ENCODE results near the gene TMEM94.

TMEM94 gene

DNA sequence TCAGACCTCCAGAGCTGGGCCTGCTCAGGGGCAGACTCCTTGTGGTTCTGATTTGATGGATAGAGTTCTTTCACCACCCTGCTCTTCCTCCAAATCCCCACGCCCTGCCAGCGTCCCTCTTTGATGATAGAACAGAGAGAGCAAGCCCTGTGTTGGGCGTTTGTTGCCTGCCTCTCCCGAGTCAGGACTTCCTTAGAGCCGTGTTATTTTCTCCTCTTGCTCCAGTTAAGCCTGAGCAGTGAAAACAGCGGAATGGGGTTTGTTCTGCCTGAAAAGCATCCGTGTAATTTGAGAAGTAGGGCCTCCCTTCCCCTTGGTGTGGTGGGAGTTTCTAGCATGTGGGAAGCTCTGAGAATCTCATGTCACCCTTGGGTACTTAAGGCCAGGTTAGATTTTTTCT is 22.1 kb downstream of the TMEM94 start:
- DNase-seq = no peak

- no peak for DNase-seq
These were observed 23.8 kb downstream of the TMEM94 start for GRCh38 chr17:75480281-75480680.

DNA sequence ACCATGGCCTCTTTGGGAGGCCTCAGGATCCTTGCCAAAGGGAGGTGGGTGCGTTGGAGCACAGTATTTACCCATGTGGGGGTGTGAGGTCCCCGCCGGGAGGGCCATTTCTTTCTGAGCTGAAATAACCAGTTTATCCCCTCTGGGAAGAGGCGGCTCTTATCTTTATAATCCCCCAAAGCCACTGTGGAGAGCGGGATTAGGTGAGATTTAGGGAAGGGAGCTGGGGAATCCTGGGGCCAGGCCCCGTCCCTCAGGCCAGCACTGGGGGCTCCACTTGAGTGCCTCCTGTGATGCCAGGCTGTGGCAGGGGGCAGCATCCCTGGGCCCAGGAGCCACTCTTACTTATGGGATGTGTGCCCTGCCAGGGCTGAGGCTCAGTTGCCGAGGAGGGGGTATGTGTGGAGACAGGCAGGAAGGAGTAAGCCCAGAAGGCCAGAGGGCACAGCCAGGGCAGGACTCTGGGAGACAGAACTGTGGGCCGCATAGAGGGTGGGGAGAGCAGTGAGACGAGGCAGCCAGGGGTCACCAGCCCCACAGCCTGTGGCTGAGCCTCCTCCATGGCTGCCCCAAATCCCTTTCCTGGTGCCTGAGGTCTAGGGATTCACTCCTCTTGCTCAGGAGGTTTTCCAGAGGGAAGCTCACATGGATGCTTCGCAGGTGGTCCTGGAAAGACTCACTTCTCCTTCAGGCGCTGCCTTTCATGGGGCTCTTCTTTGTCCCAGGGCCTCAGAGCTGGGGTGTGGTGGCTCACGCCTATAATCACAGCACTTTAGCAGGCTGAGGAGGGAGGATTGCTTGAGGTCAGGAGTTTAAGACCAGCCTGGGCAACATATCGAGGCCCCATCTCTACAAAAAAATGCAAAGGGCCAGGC is 25.0 kb downstream of the TMEM94 start:
- no peak for DNase-seq

DNA sequence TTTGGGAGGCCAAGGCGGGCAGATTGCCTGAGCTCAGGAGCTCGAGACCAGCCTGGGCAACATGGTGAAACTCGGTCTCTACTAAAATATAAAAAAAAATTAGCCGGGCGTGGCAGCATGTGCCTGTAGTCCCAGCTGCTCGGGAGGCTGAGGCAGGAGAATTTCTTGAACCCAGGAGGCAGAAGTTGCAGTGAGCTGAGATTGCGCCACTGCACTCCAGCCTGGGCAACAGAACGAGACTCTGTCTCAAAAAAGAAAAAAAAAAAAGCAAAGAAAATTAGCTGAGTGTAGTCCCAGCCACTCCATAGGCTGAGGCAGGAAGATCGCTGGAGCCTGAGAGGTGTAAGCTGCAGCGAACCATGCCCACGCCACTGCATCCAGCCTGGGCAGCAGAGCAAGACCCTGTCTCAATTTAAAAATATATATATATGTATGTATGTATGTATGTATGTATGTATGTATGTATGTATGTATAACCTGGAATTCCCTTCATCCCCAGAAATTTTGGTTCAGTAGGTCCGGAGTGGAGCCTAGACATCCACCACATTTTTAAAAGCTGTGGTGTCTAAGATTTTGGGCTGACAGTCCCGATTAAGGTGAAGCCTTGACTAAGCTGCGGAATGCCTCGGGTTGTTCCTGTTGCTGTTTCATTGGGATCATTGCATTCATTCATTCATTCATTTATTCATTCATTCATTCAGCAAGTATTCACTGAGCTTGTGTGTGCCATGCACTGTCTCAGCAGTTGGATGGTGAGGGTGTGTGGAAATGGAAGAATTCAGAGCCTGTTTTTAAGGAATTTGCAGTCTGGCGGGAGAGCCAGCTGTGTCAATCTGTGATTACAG is 25.9 kb downstream of the TMEM94 start:
- no peak for DNase-seq

- DNase-seq = no peak
These were observed 29.3 kb downstream of the TMEM94 start for GRCh38 chr17:75485688-75486087.

- DNase-seq = no peak
These were observed 29.7 kb downstream of the TMEM94 start for GRCh38 chr17:75486151-75486550.

DNA sequence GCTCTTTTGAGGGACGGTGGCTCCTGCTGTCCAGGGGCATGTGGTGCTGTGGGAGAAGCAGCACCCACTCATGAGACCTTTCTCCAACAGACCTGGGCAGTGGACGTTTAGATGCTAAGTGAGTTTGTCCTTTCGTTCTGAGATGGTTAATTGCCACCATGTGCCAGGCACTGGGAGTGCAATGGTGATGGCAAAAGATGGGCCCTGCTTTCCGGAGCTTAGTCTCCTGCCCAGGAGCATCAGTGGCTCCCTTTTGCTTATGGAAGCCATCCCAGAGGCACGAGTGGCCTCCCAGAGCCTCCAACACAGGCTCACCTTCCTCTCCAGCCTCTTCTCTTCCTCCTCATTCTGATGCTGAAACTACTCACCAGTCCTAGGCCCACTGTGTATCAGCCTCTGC is 30.5 kb downstream of the TMEM94 start:
- DNase-seq = no peak

DNA sequence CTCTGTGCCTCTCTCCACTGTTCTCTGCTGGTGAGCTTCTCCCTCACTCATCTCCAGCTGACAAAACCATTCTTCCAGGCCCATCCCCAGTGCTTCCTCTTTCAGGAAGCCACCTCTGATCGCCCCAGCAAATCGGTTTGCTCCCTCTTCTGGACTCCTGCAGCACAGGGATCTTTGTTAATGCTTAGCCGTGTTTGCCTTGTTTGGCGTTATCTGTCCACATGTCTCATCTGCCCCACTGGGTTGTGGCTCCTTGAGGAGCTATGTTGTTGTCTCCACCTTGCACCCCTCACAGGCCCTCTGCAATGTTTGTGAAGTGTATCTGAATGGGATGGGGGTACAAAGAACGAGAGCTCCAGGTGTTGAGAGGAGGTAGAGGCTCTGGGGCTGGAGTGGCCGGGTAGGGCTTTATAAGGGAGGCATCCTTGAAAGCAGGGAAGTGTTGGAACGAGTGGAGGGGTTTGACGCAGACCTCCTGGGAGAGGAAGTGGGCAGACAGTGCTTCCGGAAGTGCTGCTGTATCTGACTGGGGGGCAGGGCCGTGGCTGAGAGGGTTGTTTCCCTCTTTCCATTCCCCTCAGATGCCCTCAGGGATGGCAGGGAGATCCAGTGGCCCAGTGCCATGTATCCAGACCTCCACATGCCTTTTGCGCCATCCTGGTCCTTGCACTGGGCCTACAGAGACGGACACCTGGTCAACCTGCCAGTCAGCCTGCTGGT is 31.1 kb downstream of the TMEM94 start:
- no peak for DNase-seq

- no peak for DNase-seq
These were observed 32.5 kb downstream of the TMEM94 start for GRCh38 chr17:75488693-75489510.

DNA sequence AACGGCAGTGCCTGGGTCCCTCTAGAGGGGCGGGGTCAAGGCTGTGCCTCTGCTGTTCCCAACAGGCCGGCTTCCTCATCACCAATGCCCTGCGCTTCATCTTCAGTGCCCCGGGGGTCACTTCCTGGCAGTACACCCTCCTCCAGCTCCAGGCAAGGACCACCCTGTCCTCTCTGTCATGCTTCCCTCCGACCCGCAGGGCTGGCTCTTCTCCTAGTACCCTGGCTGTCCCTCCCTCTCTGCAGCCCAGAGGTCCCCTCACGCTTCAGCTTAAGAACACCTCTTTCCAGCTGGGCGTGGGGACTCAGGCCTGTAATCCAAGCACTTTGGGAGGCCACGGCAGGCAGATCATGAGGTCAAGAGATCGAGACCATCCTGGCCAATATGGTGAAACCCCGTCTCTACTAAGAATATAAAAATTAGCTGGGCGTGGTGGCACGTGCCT is 33.1 kb downstream of the TMEM94 start:
- no peak for DNase-seq

DNA sequence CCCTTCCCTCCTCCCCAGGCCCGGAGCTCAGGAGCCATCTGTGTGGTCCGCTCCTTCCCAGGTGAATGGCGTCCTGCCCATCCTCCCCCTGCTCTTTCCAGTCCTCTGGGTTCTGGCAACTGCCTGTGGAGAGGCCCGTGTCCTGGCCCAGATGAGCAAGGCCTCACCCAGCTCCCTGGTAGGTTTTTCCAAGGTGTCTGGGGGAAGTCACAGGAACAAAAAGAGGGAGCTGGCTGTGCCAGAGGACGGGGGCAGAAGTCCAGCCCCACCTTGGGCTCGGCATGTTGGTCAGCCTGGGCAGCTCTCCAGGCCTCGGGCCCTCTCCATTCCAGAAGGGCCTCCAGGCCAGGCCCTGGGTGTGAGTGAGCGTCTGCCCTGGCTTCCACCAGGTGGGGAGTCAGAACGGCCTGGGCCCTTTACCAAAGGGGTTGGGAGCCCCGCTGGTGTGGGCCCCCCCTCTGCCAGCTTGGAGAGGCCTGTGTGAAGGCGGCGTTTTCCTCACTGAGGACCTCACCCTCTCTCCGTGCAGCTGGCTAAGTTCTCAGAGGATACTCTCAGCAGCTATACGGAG is 33.8 kb downstream of the TMEM94 start:
- no peak for DNase-seq

DNA sequence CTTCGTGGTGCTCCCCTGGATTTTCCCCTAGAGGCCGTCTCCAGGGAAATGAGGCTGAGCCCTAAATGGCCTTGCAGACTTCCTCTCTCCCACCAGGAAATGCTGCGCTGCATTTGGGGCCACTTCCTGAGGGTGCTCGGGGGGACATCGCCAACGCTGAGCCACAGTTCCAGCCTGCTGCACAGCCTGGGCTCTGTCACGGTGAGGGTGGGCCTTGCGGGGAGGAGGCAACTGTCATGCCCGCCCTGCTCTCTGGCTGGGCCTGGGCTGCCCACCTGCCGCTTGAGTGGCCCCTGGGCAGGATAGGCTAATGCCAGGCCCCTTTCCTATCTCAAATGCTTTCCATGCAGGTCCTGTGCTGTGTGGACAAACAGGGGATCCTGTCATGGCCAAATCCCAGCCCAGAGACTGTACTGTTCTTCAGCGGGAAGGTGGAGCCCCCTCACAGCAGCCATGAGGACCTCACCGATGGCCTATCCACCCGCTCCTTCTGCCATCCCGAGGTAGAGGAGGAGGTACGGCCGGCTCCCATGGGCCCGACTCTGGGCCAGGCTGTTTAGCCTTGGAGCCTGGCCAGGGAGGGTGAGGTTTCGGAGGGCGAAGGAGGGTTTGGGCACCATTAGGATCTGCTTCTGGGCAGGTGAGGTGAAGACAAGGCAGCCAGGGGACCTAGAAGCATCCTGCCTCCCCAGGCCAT is 34.7 kb downstream of the TMEM94 start:
- no peak for DNase-seq

DNA sequence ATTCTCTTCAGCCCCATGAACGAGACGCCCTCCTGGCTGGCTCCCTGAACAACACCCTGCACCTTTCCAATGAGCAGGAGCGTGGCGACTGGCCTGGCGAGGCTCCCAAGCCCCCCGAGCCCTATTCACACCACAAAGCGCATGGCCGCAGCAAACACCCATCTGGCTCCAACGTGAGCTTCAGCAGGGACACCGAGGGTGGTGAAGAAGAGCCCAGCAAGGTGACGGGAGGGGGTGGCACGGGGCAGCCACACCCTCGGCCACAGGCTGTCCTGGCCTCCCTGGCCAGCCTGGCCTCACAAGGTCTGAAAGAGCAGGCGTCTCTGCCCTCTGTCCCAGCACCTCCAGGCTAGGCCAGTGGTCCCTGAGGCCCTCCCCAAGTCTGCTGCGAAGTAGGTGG is 35.2 kb downstream of the TMEM94 start:
- DNase-seq = no peak

DNA sequence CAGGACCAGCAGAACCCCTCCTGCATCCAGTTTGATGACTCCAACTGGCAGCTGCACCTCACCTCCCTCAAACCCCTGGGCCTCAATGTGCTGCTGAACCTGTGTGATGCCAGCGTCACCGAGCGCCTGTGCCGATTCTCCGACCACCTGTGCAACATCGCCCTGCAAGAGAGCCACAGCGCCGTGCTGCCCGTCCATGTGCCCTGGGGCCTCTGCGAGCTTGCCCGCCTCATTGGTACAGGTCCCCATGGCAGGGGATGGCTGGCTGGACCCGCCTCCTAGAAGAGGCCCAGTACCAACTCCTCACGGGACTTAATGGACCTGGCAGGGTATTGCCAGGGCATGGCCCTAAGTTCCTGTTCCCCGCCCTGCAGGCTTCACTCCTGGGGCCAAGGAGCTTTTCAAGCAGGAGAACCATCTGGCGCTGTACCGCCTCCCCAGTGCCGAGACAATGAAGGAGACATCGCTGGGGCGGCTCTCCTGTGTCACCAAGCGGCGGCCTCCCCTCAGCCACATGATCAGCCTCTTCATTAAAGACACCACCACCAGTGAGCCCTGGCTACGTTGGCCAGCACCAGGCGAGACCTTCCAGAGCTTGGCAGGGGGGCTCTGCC is 36.2 kb downstream of the TMEM94 start:
- no peak for DNase-seq

DNA sequence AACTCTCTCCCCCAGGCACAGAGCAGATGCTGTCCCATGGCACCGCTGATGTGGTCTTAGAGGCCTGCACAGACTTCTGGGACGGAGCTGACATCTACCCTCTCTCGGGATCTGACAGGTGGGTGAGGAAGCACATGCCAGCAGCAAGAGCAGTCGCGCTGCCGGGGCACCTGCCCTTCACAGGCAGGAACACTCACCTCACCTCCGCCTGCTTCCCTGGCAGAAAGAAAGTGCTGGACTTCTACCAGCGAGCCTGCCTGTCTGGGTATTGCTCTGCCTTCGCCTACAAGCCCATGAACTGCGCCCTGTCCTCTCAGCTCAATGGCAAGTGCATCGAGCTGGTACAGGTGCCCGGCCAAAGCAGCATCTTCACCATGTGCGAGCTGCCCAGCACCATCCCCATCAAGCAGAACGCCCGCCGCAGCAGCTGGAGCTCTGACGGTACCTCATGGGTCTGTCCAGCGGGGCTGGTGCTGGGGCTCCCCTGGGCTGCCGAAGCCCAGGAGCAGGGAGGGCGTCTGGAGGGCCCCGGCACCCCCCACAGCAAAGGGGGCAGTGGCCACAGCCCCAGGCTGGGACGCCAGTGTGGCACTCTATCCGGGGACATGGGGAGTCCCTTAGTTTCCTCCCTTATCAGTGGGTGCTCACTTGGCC is 37.2 kb downstream of the TMEM94 start:
- DNase-seq = no peak

GRCh38 chr17:75494326-75494877 is 38.0 kb downstream of the TMEM94 start:
- no peak for DNase-seq

DNA sequence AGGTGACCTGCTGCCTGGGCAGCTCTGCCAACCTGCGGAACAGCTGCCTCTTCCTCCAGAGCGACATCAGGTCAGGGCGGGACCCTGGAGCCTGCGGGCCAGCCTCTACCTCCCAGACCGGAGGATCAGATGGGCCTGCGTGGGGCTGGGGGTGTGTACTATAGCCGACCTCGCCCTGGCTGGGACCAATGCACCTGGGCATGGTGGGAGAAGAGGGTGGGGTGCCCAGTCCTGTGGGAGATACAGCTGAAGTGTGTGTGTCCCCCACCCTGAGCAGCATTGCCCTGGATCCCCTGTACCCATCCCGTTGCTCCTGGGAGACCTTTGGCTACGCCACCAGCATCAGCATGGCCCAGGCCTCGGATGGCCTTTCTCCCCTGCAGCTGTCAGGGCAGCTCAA is 39.6 kb downstream of the TMEM94 start:
- DNase-seq = no peak

DNA sequence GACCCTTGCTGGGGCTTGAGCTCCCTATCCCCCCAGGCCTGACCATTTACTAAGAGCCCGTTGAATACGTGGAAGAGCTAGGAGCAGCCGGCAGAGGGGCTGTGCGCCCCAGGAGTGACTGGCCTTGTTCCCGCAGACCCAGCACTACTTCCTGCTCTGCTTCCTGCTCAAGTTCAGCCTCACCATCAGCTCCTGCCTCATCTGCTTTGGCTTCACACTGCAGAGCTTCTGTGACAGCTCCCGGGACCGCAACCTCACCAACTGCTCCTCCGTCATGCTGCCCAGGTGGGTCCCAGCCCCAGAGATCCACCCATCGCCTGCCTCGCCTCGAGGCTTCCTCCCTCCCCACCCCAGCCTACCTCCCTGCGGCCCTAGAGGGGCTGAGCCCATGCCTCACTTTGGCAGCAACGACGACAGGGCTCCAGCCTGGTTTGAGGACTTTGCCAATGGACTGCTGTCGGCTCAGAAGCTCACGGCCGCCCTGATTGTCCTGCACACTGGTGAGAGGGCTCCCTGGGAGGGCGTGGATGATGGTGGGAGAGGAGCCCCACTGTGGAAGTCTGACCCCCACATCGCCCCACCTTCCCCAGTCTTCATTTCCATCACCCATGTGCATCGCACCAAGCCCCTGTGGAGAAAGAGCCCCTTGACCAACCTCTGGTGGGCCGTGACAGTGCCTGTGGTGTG is 41.7 kb downstream of the TMEM94 start:
- DNase-seq = no peak

DNA sequence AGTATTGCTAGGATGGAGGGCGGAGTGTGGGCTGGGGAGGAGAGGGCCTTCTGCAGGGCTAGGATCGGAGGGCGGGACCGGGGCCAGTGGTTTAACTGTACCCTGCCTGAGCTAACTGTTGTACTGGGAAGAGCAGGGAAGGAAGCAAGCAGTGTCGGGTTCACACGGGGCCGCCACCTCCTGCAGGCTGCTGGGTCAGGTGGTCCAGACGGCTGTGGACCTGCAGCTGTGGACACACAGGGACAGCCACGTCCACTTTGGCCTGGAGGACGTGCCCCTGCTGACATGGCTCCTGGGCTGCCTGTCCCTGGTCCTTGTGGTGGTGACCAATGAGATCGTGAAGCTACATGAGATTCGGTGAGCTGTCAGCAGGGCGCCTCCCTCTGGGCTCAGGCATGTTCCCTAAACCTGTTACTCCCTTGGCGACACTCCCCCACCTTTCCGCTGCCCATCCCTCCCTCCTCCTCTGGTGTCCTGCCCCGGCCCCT is 42.3 kb downstream of the TMEM94 start:
- no peak for DNase-seq
